Measurements from ENCODE around the gene LIMK2.
A peak's percentile ranks its signal among the peaks of the same experiment; 100 is the strongest.
"Not testable (repeated sequence)": the region's sequence is repeated elsewhere in the genome, so short reads cannot be mapped to it uniquely, and the experiment has no call there.

The LIMK2 gene

DNA sequence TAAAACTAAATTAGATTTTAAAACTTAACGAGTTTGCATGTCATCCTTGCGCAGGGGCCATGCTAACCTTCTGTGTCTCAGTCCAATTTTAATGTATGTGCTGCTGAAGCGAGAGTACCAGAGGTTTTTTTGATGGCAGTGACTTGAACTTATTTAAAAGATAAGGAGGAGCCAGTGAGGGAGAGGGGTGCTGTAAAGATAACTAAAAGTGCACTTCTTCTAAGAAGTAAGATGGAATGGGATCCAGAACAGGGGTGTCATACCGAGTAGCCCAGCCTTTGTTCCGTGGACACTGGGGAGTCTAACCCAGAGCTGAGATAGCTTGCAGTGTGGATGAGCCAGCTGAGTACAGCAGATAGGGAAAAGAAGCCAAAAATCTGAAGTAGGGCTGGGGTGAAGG, 10.6 kb downstream of the LIMK2 start:
- ChIA-PET CTCF (interaction anchor here (1.0 to 14.5 kb wide), 2 partner anchors 8 to 11 kb away, joined by 3 to 242 read pairs; partner anchors contain the start of gene LIMK2), POLR2A (no interaction called here)
- Histone ChIP-seq H3K27me3 (replicated peaks in 2 of 5; ENCODE audit: control insufficient read depth in 4 of 5, insufficient read depth in 5 of 5, low read length in 4 of 5) (no peaks in the 10 kb centered on the region), H3K27ac (ENCODE audit: insufficient read depth in 1 of 2, low read depth in 1 of 2, low read length in 2 of 2, poor library complexity in 1 of 2, severe bottlenecking in 2 of 2) (no peak overlapping the region), H3K4me1 (ENCODE audit: control extremely low read depth in 1 of 4, control insufficient read depth in 4 of 4, insufficient read depth in 4 of 4, low read length in 3 of 4) (peaks cover 10 to 55% (median 28%) of the 10 kb centered on the region in 4 experiments), H3K36me3 (ENCODE audit: control insufficient read depth in 4 of 4, insufficient read depth in 4 of 4, low read length in 3 of 4) (peaks cover 0 to 19% (median 6%) of the 10 kb centered on the region in 4 experiments), H3K4me3 (ENCODE audit: control insufficient read depth in 1 of 7, extremely low read depth in 1 of 7, insufficient read depth in 4 of 7, low read depth in 2 of 7, low read length in 6 of 7) (no peak overlapping the region), H3K9me3 (ENCODE audit: control extremely low read depth in 1 of 5, control insufficient read depth in 4 of 5, insufficient read depth in 2 of 5, low read depth in 1 of 5, low read length in 4 of 5) (no peaks in the 10 kb centered on the region)
- 98% methylated on average over 4 of the region's 5 CpGs for WGBS (ENCODE audit: insufficient coverage)
- DNase-seq: no peak

DNA sequence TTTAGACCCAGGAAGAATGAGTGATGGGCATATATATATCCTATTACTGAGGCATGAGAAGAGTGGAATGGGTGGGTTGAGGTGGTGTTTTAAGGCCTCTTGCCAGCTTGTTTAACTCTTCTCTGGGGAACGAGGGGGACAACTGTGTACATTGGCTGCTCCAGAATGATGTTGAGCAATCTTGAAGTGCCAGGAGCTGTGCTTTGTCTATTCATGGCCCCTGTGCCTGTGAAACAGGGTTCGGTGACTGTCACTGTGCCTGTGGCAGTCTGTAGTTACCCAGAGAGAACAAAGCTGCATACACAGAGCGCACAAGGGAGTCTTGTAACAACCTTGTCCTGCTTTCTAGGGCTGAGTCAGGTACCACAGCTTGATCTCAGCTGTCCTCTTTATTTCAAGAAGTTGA, 11.7 kb downstream of the LIMK2 start:
- POLR2A ChIA-PET: interaction anchor here (0.5 kb wide), 1 partner anchor 62 kb away, joined by 3 read pairs; no protein-coding TSS in a partner anchor
- H3K4me1 ChIP-seq (ENCODE audit: control extremely low read depth in 1 of 4, control insufficient read depth in 4 of 4, insufficient read depth in 4 of 4, low read length in 3 of 4): peaks cover 12 to 55% (median 28%) of the 10 kb centered on the region in 4 experiments
- no peak overlapping the region for H3K4me3 ChIP-seq (ENCODE audit: control insufficient read depth in 1 of 7, extremely low read depth in 1 of 7, insufficient read depth in 4 of 7, low read depth in 2 of 7, low read length in 6 of 7)
- WGBS (ENCODE audit: insufficient coverage): 100% methylated on average over 3 of the region's 3 CpGs
- H3K27me3 ChIP-seq (replicated peaks in 2 of 5; ENCODE audit: control insufficient read depth in 4 of 5, insufficient read depth in 5 of 5, low read length in 4 of 5): no peaks in the 10 kb centered on the region
- CTCF ChIA-PET: interaction anchor here (0.8 to 14.5 kb wide), 4 partner anchors 12 to 460 kb away, joined by 3 to 242 read pairs (median 4); partner anchors contain the start of gene LIMK2
- H3K27ac ChIP-seq (ENCODE audit: insufficient read depth in 1 of 2, low read depth in 1 of 2, low read length in 2 of 2, poor library complexity in 1 of 2, severe bottlenecking in 2 of 2): no peak overlapping the region
- DNase-seq: no peak
- H3K9me3 ChIP-seq (ENCODE audit: control extremely low read depth in 1 of 5, control insufficient read depth in 4 of 5, insufficient read depth in 2 of 5, low read depth in 1 of 5, low read length in 4 of 5): no peaks in the 10 kb centered on the region
- peaks cover 0 to 23% (median 6%) of the 10 kb centered on the region in 4 experiments for H3K36me3 ChIP-seq (ENCODE audit: control insufficient read depth in 4 of 4, insufficient read depth in 4 of 4, low read length in 3 of 4)

DNA sequence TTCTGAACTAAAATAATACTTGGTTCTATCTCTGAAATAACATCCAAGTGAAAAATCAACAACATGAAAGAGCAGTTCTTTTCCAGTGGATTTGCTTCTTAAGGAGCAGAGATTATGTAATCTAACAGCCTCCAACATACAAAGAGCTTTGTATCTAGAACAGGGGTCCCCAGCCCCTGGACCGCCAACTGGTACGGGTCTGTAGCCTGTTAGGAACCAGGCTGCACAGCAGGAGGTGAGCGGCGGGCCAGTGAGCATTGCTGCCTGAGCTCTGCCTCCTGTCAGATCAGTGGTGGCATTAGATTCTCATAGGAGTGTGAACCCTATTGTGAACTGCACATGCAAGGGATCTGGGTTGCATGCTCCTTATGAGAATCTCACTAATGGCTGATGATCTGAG, 12.6 kb downstream of the LIMK2 start:
- H3K4me3 ChIP-seq (ENCODE audit: control insufficient read depth in 1 of 7, extremely low read depth in 1 of 7, insufficient read depth in 4 of 7, low read depth in 2 of 7, low read length in 6 of 7); H3K27ac ChIP-seq (ENCODE audit: insufficient read depth in 1 of 2, low read depth in 1 of 2, low read length in 2 of 2, poor library complexity in 1 of 2, severe bottlenecking in 2 of 2); H3K9me3 ChIP-seq (ENCODE audit: control extremely low read depth in 1 of 5, control insufficient read depth in 4 of 5, insufficient read depth in 2 of 5, low read depth in 1 of 5, low read length in 4 of 5); DNase-seq; H3K27me3 ChIP-seq (replicated peaks in 2 of 5; ENCODE audit: control insufficient read depth in 4 of 5, insufficient read depth in 5 of 5, low read length in 4 of 5); POLR2A ChIA-PET: not testable (repeated sequence)
- CTCF ChIA-PET: interaction anchor here (1.2 to 14.5 kb wide), 4 partner anchors 13 to 461 kb away, joined by 3 to 242 read pairs (median 4); partner anchors contain the start of gene LIMK2
- peaks cover 16 to 59% (median 36%) of the 10 kb centered on the region in 4 experiments for H3K4me1 ChIP-seq (ENCODE audit: control extremely low read depth in 1 of 4, control insufficient read depth in 4 of 4, insufficient read depth in 4 of 4, low read length in 3 of 4)
- WGBS (ENCODE audit: insufficient coverage): 100% methylated on average over 3 of the region's 4 CpGs
- H3K36me3 ChIP-seq (ENCODE audit: control insufficient read depth in 4 of 4, insufficient read depth in 4 of 4, low read length in 3 of 4): peaks cover 0 to 25% (median 6%) of the 10 kb centered on the region in 4 experiments

DNA sequence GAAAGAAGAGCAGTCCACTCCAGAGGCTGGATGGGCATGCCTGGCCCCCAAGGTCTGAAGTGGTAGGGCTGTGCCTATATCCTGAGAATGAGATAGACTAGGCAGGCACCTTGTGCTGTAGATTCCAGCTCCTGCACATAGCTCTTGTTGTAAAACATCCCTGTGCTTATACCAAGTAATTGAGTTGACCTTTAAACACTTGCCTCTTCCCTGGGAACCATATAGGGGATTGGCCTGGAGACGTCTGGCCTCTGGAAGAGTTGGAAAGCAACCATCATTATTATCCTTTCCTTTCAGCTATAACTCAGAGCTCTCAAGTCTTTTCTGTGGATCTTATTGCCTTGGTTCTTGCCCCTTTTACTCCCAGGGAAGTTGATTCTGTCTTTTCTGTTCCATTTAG, 15.1 kb downstream of the LIMK2 start:
- no peaks in the 10 kb centered on the region for H3K9me3 ChIP-seq (ENCODE audit: control extremely low read depth in 1 of 5, control insufficient read depth in 4 of 5, insufficient read depth in 2 of 5, low read depth in 1 of 5, low read length in 4 of 5)
- H3K27ac ChIP-seq (ENCODE audit: insufficient read depth in 1 of 2, low read depth in 1 of 2, low read length in 2 of 2, poor library complexity in 1 of 2, severe bottlenecking in 2 of 2): peak overlapping the region in 1 of 2 experiments; percentile 50
- H3K27me3 ChIP-seq (replicated peaks in 2 of 5; ENCODE audit: control insufficient read depth in 4 of 5, insufficient read depth in 5 of 5, low read length in 4 of 5): no peaks in the 10 kb centered on the region
- 100% methylated on average over 1 of the region's 1 CpG for WGBS (ENCODE audit: insufficient coverage)
- H3K36me3 ChIP-seq (ENCODE audit: control insufficient read depth in 4 of 4, insufficient read depth in 4 of 4, low read length in 3 of 4): peaks cover 0 to 21% (median 6%) of the 10 kb centered on the region in 4 experiments
- H3K4me3 ChIP-seq (ENCODE audit: control insufficient read depth in 1 of 7, extremely low read depth in 1 of 7, insufficient read depth in 4 of 7, low read depth in 2 of 7, low read length in 6 of 7): no peak overlapping the region
- ChIA-PET CTCF (interaction anchor here (1.0 to 14.5 kb wide), 7 partner anchors 8 to 279 kb away, joined by 3 to 242 read pairs (median 16); partner anchors contain the start of genes LIMK2 and SELENOM), POLR2A (interaction anchor here (1.7 to 2.2 kb wide), 2 partner anchors 9 to 14 kb away, joined by 4 to 11 read pairs; partner anchors contain the start of gene LIMK2)
- DNase-seq: no peak
- H3K4me1 ChIP-seq (ENCODE audit: control extremely low read depth in 1 of 4, control insufficient read depth in 4 of 4, insufficient read depth in 4 of 4, low read length in 3 of 4): peaks cover 37 to 70% (median 56%) of the 10 kb centered on the region in 4 experiments

DNA sequence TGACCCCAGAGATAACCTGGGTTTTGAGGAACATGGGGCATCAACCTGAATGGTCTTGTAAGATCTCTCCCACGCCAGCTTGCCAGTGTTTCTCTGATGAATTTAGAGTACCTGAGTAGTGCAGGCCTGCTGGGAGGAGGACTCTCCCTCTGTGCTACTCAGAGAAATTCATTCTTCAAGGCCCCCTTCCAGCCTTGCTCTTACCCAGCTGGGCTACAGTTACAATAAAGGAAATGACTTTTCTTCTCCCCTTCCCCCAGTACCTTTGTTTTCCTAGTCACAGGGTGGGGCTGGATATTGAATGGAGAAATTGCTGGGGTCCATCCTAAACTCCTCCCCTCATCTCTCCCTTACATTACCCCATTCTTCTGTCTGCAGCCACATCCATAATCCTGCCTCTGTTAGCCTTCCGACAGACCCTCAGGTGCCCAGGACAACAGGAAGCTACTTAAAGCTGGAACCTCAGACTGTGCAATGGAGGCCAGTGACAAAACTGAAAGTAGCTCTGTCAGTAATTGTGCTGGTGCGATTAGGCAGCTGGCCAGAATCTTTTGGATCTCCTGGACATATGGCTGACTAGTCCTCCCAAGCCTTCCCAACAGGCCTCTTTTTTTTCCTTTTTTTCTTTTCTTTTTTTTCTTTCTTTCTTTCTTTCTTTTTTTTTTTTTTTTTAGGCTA, 17.4 kb downstream of the LIMK2 start:
- peak overlapping the region; percentile 61 to 82 for H3K27ac ChIP-seq (ENCODE audit: insufficient read depth in 1 of 2, low read depth in 1 of 2, low read length in 2 of 2, poor library complexity in 1 of 2, severe bottlenecking in 2 of 2)
- ChIA-PET POLR2A (interaction anchor here (0.6 to 2.2 kb wide), 4 partner anchors 12 to 169 kb away, joined by 3 to 11 read pairs (median 4); partner anchors contain the start of gene LIMK2), CTCF (interaction anchor here (1.1 to 14.5 kb wide), 15 partner anchors 10 to 466 kb away, joined by 3 to 242 read pairs (median 8); partner anchors contain the start of genes LIMK2 and SELENOM)
- H3K27me3 ChIP-seq (replicated peaks in 2 of 5; ENCODE audit: control insufficient read depth in 4 of 5, insufficient read depth in 5 of 5, low read length in 4 of 5): no peaks in the 10 kb centered on the region
- WGBS (ENCODE audit: insufficient coverage): 71% methylated on average over 1 of the region's 3 CpGs
- H3K36me3 ChIP-seq (ENCODE audit: control insufficient read depth in 4 of 4, insufficient read depth in 4 of 4, low read length in 3 of 4): peaks cover 0 to 21% (median 6%) of the 10 kb centered on the region in 4 experiments
- peaks cover 43 to 74% (median 67%) of the 10 kb centered on the region in 4 experiments for H3K4me1 ChIP-seq (ENCODE audit: control extremely low read depth in 1 of 4, control insufficient read depth in 4 of 4, insufficient read depth in 4 of 4, low read length in 3 of 4)
- H3K9me3 ChIP-seq (ENCODE audit: control extremely low read depth in 1 of 5, control insufficient read depth in 4 of 5, insufficient read depth in 2 of 5, low read depth in 1 of 5, low read length in 4 of 5): no peaks in the 10 kb centered on the region
- peak overlapping the region in 6 of 7 experiments; percentile 29 to 68 (median 44) for H3K4me3 ChIP-seq (ENCODE audit: control insufficient read depth in 1 of 7, extremely low read depth in 1 of 7, insufficient read depth in 4 of 7, low read depth in 2 of 7, low read length in 6 of 7)
- peak in 2 of 3 donors; percentile 73 to 82 for DNase-seq

DNA sequence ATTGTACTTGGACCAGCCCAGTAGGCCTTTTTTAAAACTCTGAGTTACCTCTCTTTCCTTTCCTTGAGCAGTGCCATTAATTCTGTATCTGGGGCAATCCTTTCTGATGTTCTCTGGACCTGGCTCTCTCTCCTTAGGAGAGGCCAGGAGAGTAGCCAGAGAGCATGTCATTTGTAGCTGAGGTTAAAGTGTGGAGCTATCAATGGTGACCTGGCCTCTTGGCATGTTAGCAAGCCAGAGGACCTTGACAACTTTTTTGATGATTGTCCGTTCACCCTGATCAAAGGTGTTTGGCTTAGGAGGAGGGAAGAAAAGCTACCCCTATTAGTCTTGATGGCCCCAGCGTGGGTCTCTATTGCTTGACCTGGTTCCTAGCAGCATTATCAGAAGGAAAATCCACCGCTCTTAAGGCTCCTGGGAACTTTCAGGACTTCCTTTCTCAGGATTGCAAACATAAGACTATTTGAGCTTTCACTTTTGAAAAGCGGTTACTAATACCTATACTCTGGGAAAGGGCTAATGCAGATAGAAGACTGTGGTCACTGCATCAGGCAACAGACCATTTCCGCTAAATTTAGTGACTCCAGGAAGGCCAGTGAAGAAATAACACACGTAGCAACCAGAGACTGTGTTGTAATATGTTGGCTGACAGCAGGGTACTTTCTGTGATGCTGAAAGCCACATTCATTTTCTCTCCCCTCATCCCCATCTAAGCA, 18.2 kb downstream of the LIMK2 start:
- Histone ChIP-seq H3K4me3 (ENCODE audit: control insufficient read depth in 1 of 7, extremely low read depth in 1 of 7, insufficient read depth in 4 of 7, low read depth in 2 of 7, low read length in 6 of 7) (peak overlapping the region in 6 of 7 experiments; percentile 16 to 66 (median 42)), H3K27ac (ENCODE audit: insufficient read depth in 1 of 2, low read depth in 1 of 2, low read length in 2 of 2, poor library complexity in 1 of 2, severe bottlenecking in 2 of 2) (peak overlapping the region; percentile 61 to 82), H3K27me3 (replicated peaks in 2 of 5; ENCODE audit: control insufficient read depth in 4 of 5, insufficient read depth in 5 of 5, low read length in 4 of 5) (no peaks in the 10 kb centered on the region), H3K36me3 (ENCODE audit: control insufficient read depth in 4 of 4, insufficient read depth in 4 of 4, low read length in 3 of 4) (peaks cover 0 to 21% (median 6%) of the 10 kb centered on the region in 4 experiments), H3K9me3 (ENCODE audit: control extremely low read depth in 1 of 5, control insufficient read depth in 4 of 5, insufficient read depth in 2 of 5, low read depth in 1 of 5, low read length in 4 of 5) (no peaks in the 10 kb centered on the region), H3K4me1 (ENCODE audit: control extremely low read depth in 1 of 4, control insufficient read depth in 4 of 4, insufficient read depth in 4 of 4, low read length in 3 of 4) (peaks cover 49 to 82% (median 75%) of the 10 kb centered on the region in 4 experiments)
- ChIA-PET POLR2A (interaction anchor here (0.9 to 1.4 kb wide), 5 partner anchors 13 to 55 kb away, joined by 3 to 4 read pairs (median 3); partner anchors contain the start of gene LIMK2), CTCF (interaction anchor here (0.9 to 14.5 kb wide), 26 partner anchors 7 to 467 kb away, joined by 3 to 242 read pairs (median 6); partner anchors contain the start of genes LIMK2 and SELENOM)
- peak in 2 of 3 donors; percentile 68 to 71 for DNase-seq
- WGBS (ENCODE audit: insufficient coverage): 52% methylated on average over 3 of the region's 6 CpGs

All from common myeloid progenitor, CD34-positive (primary cell).